Endothelial cell of umbilical vein (primary cell): ENCODE measurements around the gene EVI5. TPM values are rescaled to one million over a fixed set of nuclear protein-coding genes. Genes with fewer than 3 reads are reported as not detected.

Source experiments
- BruUV-seq: library from RNA; stranded (reverse); fragments of 400-500 nt; replicated peaks from 2 replicates; lab custom pipeline; 2021; lab: Mats Ljungman, UMichigan
- CTCF ChIA-PET: fragments of 300-600, 350-600 bp; sonication (Branson Sonifier 250); formaldehyde crosslinking; loops from one replicate; lab custom pipeline; 2021; ENCODE audit warnings: antibody characterized with exemption, inconsistent platforms; lab: Charles Lee
- POLR2A ChIA-PET: fragments of 300-600, 350-600 bp; sonication (Branson Sonifier 250); formaldehyde crosslinking; loops from one replicate; lab custom pipeline; 2021; ENCODE audit warnings: antibody characterized with exemption, inconsistent platforms; lab: Charles Lee
- DNase-seq: peaks from one replicate; pipeline ENCODE4 v3.0.0-alpha.2; 2011; ENCODE audit warnings: low read depth, low spot score
- FAIRE-seq: peaks from 2 replicates; lab custom pipeline; 2011; peaks lifted over from hg19 to GRCh38; lab: Jason Lieb, UNC
- H2AFZ ChIP-seq: 2 replicates; pipeline ENCODE4 v1.6.0; 2012; ENCODE audit warnings: low read depth, low read length, control low read depth, inconsistent platforms
- H3K27ac ChIP-seq: 2 replicates; pipeline ENCODE4 v1.5.1; 2011; ENCODE audit warnings: low read depth, mild to moderate bottlenecking, control low read depth, low read length, moderate library complexity; ENCODE audit not compliant: insufficient read depth
- H3K27me3 ChIP-seq, 2 experiments: 2 replicates each; pipeline versions ENCODE4 v1.6.0 to v1.6.1; 2011; ENCODE audit warnings: low read length in 2 of 2, mixed read lengths in 1 of 2; ENCODE audit not compliant: control insufficient read depth in 2 of 2, insufficient read depth in 2 of 2
- H3K36me3 ChIP-seq, 2 experiments: 2 replicates in 1 of 2; 3 replicates in 1 of 2; pipeline ENCODE4 v1.5.1; 2011; ENCODE audit warnings: low read length in 2 of 2, mild to moderate bottlenecking in 1 of 2, moderate library complexity in 1 of 2; ENCODE audit not compliant: control insufficient read depth in 2 of 2, insufficient read depth in 2 of 2; ENCODE audit errors: extremely low read depth in 1 of 2
- H3K4me1 ChIP-seq: 3 replicates; pipeline ENCODE4 v1.5.1; 2011; ENCODE audit warnings: mild to moderate bottlenecking, low read length; ENCODE audit not compliant: control insufficient read depth, insufficient read depth; ENCODE audit errors: extremely low read depth
- H3K4me2 ChIP-seq: 2 replicates; pipeline ENCODE4 v1.6.1; 2011; ENCODE audit warnings: low read length, control low read depth, mixed read lengths; ENCODE audit not compliant: insufficient read depth
- H3K4me3 ChIP-seq, 3 experiments: fragments of 200-600 bp in 1 of 3; sonication (generic), shearing (Covaris generic) in 1 of 3; replicated peaks in 1 of 3; 2 replicates each; pipeline ENCODE4 v1.5.1; 2011 to 2016; ENCODE audit warnings: control low read depth in 3 of 3, low read length in 3 of 3, mild to moderate bottlenecking in 2 of 3, inconsistent platforms in 1 of 3, low read depth in 1 of 3, moderate library complexity in 1 of 3; ENCODE audit not compliant: insufficient read depth in 1 of 3
- H3K79me2 ChIP-seq: 2 replicates; pipeline ENCODE4 v1.6.0; 2012; ENCODE audit warnings: low read length, inconsistent platforms; ENCODE audit not compliant: control insufficient read depth, insufficient read depth
- H3K9ac ChIP-seq: replicated peaks from 2 replicates; pipeline ENCODE3; 2011; ENCODE audit warnings: low read length, control low read depth; ENCODE audit not compliant: insufficient read depth; ENCODE audit errors: extremely low read depth
- H3K9me1 ChIP-seq: replicated peaks from 3 replicates; pipeline ENCODE4 v1.6.0; 2011; ENCODE audit warnings: mild to moderate bottlenecking, low read length; ENCODE audit not compliant: control insufficient read depth, insufficient read depth; ENCODE audit errors: extremely low read depth
- H3K9me3 ChIP-seq: replicated peaks from 2 replicates; pipeline ENCODE4 v1.5.1; 2012; ENCODE audit warnings: low read length, inconsistent platforms; ENCODE audit not compliant: control insufficient read depth, insufficient read depth
- H4K20me1 ChIP-seq: replicated peaks from 2 replicates; pipeline ENCODE3; 2011; ENCODE audit warnings: mild to moderate bottlenecking, low read length; ENCODE audit not compliant: control insufficient read depth, insufficient read depth; ENCODE audit errors: extremely low read depth
- FOS ChIP-seq: IDR thresholded peaks from 2 replicates; pipeline ENCODE4 v1.6.1; 2011; ENCODE audit warnings: mild to moderate bottlenecking, low read length, moderate library complexity, borderline replicate concordance; ENCODE audit not compliant: insufficient read depth
- GATA2 ChIP-seq: IDR thresholded peaks from 2 replicates; pipeline ENCODE4 v1.7.0; 2011; ENCODE audit warnings: low read depth, mild to moderate bottlenecking, moderate library complexity, mixed read lengths, low read length; ENCODE audit not compliant: insufficient read length, insufficient read depth
- JUN ChIP-seq: IDR thresholded peaks from 2 replicates; pipeline ENCODE4 v1.6.1; 2011; ENCODE audit warnings: borderline replicate concordance, low read depth; ENCODE audit not compliant: insufficient read length, insufficient read depth
- MYC ChIP-seq: IDR thresholded peaks from one replicate; pipeline ENCODE4 v1.6.1; 2011; ENCODE audit warnings: mild to moderate bottlenecking, low read depth, low read length
- dilution Hi-C: fragments of 300-500 bp; cut with MboI; formaldehyde crosslinking; loops from one replicate; pipeline ENCODE4 v1.15.0; 2019; ENCODE audit warnings: low sequenced_read_pairs; ENCODE audit not compliant: extremely low pct_ligation_motif_present
- intact Hi-C: fragments of 100-400 bp; cut with micrococcal nuclease; formaldehyde crosslinking; loops from one replicate; pipeline ENCODE4 v1.10.0; 2022
- polyA plus RNA-seq, 4 experiments: library from polyadenylated mRNA; depleted of rRNA in 3 of 4; stranded (reverse) in 3 of 4; unstranded in 1 of 4; fragments of >200 nt; gene quantifications; 2 replicates each; pipeline versions ENCODE4 v1.2.1 to v1.2.3, GENCODE V29; 2011 to 2012; ENCODE audit warnings: missing spikeins in 1 of 4
- small RNA-seq: library from RNA; depleted of rRNA; stranded (forward); fragments of <200 nt; gene quantifications from one replicate; pipeline ENCODE3, GENCODE V24; 2012; ENCODE audit warnings: low replicate concordance, low read depth; ENCODE audit not compliant: insufficient read depth, insufficient read length
- total RNA-seq: library from RNA; stranded (reverse); gene quantifications from 2 replicates; pipeline ENCODE4 v1.2.3, GENCODE V29; 2021

The EVI5 gene
- total and polyA plus RNA-seq, 2 donors (not counting 3 experiments of a cell fraction or from before 2014, with no cell fraction given): 5.0 to 26.2 TPM

GRCh38 chr1:92459871-92460320 lies 325.0 kb downstream of the EVI5 start:
- CTCF ChIA-PET: interaction anchor here (0.9 to 1.0 kb wide), 2 partner anchors 142 to 358 kb away, joined by 3 read pairs; no protein-coding TSS in a partner anchor
- dilution Hi-C loops: no loop called here
- H3K79me2 ChIP-seq: no peaks in the 10 kb centered on the region
- peak overlapping the region; percentile 12 for H3K4me2 ChIP-seq
- H3K27me3 ChIP-seq: no peaks in the 10 kb centered on the region
- peak overlapping the region; percentile 3 for H2AFZ ChIP-seq
- peaks cover 7% of the 10 kb centered on the region for H3K4me1 ChIP-seq
- H3K9me3 ChIP-seq: no peaks in the 10 kb centered on the region
- DNase-seq: no peak
- H3K9me1 ChIP-seq: no peaks in the 10 kb centered on the region
- peak; percentile 48 for FAIRE-seq
- H3K27ac ChIP-seq: no peak overlapping the region
- H3K36me3 ChIP-seq: no peaks in the 10 kb centered on the region
- intact Hi-C loops: no loop called here
- no TSS peak for BruUV-seq
- H3K4me3 ChIP-seq: no peak overlapping the region
- POLR2A ChIA-PET: no interaction called here
- H3K9ac ChIP-seq: no peak overlapping the region
- no peaks in the 10 kb centered on the region for H4K20me1 ChIP-seq
- TF ChIP-seq FOS: no peak
- peak; percentile 65 for TF ChIP-seq GATA2
- TF ChIP-seq JUN: no peak
- no peak for TF ChIP-seq MYC

Small RNA genes lying within 50 kb of the gene (small RNA-seq; reads per million reads assigned to genes)
- gene AC104332.2: not detected
- 1.3 reads per million for gene RNU4-59P

Other genes starting within 250 kb of the EVI5 start
- gene RPL5, start 46.9 kb upstream of the EVI5 start, total RNA-seq: 1,109 and 1,117 TPM in 2 replicates
- 1,101 and 1,237 TPM in 2 replicates for gene RPL5, start 46.9 kb upstream of the EVI5 start, polyA plus RNA-seq
- gene DIPK1A, start 176.4 kb upstream of the EVI5 start, total RNA-seq: 0.62 and 0.93 TPM in 2 replicates
- 0.22 and 0.25 TPM in 2 replicates for gene DIPK1A, start 176.4 kb upstream of the EVI5 start, polyA plus RNA-seq